GM19099 (cell line): ENCODE measurements around the gene CEMP1.

Experiments
- POLR2A ChIP-seq: IDR thresholded peaks from 3 replicates; pipeline ENCODE4 v1.6.1; 2011; ENCODE audit warnings: low read depth; ENCODE audit not compliant: insufficient read length; ENCODE audit errors: extremely low read depth

Gene CEMP1

DNA sequence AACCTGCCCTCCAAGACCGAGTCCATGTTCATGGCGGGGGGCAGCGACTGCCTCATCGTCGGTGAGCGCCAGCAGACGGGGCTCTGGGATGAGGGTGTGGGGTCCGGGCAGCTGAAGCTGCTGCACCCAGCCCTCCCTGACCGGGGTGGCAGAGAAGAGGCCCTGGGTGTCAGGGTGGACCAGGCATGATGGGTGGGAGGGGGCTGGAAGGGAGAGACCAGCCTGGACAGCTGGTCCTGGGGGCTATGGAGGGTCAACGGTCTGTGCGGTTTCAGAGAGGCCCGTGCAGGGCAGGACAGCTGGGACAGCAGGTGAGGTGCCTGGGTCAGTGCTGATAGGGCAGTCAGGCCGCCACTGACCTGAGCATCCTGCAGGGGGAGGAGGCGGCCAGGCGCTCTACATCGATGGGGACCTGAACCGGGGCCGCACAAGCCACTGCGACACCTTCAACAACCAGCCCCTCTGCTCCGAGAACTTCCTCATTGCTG, 30.7 kb downstream of the CEMP1 start:
- TF ChIP-seq POLR2A = no peak

DNA sequence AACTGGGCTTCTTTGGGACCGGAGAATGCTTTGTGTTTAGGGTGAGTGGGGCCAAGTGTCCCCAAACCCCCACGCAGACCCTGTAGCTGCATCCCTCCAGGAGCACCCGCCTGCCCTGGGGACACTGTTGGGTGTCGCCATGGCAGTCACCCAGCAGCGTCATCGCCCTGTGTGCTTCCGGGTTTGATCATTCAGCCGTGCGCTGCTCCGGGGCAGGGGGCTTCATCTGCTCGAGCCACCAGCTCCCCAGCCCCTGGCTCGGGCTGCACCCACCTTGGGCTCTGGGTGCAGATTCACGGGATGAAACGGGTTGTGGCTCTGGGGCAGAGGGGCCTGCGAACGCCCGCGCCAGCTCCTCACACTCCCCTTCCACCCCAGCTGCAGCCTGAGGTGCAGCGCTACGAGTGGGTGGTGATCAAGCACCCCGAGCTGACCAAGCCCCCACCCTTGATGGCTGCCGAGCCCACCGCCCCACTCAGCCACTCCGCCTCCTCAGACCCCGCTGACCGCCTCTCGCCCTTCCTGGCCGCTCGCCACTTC, 31.2 kb downstream of the CEMP1 start:
- TF ChIP-seq POLR2A = no peak

DNA sequence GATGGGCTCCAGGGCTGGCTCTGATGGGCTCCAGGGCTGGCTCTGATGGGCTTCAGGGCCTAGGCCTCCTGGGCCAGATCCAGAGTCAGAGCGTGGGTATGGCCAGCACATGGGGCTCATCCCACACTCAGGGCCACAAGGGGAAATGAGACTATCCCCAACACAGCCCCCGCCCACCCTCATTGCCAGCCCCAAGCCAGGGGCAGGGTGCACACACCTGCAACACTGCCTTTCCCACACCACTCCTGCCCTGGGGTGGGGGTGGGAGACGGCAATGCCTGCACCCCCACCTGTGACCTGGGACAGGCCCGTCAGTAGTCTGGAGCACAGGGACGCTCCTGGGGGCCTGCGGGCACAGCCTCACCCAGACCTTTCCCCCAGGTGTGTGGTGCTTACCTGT, 31.8 kb downstream of the CEMP1 start:
- no peak for TF ChIP-seq POLR2A

DNA sequence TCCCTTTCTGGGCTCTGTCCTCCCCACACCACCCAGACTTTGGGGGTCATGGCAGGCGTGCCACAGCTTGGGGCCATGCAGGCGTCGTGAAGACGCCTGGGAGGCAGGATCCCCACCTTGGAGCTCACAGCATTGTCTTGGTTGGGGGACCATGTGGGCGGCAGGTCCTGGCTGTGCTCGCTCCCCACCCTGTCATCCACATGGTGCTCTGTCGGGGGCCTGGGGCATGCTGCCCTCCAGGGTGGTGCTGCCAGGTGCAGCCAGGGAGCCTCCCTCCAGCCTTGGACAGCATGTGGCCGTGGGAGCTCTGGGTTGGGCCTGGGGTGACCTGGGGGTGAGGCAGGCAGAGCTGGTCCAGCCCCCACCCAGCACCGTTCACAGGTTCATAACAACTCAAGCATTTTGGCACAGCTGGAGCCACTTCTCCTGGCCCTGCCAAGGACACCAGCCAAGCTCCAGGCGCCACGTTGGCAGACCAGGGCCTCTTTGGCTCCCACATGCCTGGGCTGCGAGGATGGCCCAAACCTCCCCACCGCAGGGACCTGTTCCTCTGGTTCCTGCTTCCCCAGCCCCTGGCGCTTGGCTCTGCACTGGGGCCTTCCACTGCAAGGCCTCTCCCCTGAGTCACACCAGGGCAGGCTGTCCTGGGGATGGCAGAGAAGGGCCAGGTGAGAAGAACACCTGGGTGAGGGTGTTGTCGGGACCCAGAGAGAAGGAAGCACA, 32.5 kb downstream of the CEMP1 start:
- no peak for TF ChIP-seq POLR2A

DNA sequence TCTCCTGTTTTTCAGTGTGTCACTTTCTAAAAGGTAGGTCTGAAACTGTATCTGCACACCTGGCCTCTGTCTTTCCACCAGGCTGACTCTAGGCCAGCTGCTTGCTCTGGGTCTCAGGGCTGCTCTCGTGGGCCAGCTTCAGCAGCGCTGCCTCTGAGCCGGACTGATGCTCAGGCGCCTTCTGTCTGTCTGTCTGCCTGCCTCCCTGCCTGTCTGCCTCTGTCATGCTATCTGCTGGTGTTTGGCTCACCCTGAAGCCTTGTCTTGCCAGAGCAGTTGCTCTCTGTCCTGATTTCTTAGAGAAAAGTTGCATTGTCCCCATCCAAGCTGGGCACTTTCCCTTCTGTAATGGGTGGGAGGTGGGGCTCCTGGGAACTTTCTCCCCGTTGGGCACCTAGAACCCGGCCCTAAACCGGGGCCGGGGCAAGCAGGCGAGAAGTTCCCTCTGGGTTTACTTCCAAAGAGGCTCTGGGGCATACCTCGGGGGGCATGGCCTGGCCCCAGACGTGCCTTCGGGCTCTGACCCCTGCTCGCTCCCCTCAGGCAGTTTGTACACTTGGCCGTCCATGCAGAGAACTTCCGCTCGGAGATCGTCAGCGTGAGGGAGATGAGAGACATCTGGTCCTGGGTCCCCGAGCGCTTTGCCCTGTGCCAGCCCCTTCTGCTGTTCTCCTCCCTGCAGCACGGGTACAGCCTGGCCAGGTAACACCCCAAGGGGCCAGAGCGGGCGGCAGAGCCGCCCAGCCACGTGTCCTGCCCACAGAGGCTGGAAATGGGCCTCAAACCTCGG, 33.3 kb downstream of the CEMP1 start:
- TF ChIP-seq POLR2A = no peak

DNA sequence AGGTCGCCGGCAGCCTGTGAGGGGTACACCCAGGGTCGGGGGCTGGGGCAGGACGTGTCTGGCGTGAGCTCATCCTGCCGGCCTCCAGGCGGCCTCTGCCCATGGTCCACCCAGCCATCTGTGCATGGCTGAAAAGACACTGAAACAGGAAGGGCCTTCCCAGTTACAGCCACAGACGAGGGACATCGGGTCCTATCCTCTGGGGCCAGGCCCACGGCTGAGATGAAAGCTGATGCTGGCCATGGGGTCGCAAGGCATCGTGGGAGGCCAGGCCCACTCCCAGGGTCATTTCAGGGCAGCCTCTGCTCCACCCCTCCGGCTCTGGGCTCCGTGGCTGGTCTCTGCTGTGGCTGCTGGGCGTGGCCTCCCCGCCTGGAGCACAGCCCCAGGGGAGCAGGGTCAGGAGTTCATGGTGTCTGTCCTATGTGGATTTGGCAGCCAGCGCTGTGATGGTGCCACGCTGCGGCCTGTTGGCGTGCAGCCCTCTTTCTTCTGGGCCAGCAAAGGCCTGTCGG, 34.0 kb downstream of the CEMP1 start:
- no peak for TF ChIP-seq POLR2A

DNA sequence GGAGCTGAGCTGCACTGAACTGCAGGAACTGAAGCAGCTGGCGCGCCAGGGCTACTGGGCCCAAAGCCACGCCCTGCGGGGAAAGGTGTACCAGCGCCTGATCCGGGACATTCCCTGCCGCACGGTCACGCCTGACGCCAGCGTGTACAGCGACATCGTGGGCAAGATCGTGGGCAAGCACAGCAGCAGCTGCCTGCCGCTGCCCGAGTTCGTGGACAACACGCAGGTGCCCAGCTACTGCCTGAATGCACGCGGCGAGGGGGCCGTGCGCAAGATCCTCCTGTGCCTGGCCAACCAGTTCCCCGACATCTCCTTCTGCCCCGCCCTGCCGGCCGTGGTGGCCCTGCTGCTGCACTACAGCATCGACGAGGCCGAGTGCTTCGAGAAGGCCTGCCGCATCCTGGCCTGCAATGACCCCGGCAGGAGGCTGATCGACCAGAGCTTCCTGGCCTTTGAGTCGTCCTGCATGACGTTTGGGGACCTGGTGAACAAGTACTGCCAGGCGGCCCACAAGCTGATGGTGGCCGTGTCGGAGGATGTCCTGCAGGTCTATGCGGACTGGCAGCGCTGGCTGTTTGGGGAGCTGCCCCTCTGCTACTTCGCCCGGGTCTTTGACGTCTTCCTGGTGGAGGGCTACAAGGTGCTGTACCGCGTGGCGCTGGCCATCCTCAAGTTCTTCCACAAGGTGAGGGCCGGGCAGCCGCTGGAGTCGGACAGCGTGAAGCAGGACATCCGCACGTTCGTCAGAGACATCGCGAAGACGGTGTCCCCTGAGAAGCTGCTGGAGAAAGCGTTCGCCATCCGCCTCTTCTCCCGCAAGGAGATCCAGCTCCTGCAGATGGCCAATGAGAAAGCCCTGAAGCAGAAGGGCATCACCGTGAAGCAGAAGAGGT, 34.7 kb downstream of the CEMP1 start:
- no peak for TF ChIP-seq POLR2A

DNA sequence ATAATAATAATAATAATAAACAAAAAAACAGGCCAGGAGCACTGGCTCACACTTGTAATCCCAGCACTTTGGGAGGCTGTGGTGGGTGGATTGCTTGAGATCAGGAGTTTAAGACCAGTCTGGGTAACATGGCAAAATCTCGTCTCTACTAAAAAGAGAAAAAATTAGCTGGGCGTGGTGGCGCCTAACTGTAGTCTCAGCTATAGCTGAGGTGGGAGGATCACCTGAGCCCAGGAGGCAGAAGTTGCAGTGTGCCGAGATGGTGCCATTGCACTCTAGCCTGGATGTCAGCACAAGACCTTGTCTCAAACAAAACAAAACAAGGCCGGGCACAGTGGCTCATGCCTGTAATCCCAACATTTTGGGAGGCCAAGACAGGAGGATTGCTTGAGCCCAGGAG, 36.2 kb downstream of the CEMP1 start:
- no peak for TF ChIP-seq POLR2A

DNA sequence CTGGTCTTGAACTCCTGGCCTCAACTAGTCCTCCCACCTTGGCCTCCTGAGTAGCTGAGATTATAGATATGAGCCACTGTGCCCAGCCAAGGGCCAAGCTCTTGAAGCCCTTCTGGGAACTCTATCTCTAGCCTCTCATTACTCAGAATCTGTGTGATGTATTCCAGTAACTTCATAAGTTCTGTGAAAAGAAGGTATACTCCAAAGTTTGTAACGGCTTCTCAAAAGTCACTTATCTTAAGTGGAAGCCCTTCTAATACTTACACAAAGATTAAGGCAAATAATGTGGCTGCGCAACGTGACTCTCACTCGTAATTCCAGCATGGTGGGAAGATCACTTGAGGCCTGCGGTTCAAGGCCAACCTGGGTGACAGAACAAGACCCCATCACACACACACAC, 36.6 kb downstream of the CEMP1 start:
- no peak for TF ChIP-seq POLR2A

DNA sequence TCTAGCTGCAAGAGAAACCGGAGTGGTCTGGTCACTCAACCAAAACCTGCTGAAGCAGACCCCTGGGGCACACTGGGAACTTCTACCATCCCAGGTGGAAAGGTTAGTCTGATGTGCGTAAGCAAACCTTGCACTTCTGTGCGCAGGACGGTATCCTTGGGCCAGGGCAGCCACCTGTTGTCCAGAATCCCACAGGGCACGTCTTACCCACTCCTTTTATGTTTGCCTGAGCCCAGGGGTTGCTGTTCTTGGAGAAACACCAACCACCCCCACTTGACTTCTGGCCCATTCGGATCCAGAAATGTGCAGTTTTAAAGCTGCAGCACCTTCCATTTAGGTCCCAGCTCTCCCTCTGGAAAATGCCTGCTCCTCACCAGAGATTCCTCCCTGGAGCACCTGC, 37.6 kb downstream of the CEMP1 start:
- no peak for TF ChIP-seq POLR2A

DNA sequence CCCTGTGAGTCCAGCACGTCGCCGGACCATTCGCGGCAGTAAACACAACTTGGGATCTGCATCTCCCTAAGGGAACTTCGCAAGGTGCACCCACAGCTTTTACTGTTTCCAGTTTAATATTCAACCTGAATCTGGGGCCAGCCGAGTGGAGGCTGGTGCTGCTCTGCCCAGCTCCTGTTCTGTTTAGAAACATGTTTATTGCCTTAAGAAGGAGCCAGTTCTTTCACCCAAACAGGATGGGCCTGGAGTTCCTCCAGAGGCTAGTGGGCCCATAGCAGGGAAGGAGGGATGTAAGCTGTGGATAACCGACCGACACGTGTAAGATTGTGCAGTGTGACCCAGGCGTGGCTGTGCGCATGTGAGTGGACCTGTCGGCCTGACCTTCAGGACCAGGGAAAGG, 38.9 kb downstream of the CEMP1 start:
- TF ChIP-seq POLR2A = no peak

DNA sequence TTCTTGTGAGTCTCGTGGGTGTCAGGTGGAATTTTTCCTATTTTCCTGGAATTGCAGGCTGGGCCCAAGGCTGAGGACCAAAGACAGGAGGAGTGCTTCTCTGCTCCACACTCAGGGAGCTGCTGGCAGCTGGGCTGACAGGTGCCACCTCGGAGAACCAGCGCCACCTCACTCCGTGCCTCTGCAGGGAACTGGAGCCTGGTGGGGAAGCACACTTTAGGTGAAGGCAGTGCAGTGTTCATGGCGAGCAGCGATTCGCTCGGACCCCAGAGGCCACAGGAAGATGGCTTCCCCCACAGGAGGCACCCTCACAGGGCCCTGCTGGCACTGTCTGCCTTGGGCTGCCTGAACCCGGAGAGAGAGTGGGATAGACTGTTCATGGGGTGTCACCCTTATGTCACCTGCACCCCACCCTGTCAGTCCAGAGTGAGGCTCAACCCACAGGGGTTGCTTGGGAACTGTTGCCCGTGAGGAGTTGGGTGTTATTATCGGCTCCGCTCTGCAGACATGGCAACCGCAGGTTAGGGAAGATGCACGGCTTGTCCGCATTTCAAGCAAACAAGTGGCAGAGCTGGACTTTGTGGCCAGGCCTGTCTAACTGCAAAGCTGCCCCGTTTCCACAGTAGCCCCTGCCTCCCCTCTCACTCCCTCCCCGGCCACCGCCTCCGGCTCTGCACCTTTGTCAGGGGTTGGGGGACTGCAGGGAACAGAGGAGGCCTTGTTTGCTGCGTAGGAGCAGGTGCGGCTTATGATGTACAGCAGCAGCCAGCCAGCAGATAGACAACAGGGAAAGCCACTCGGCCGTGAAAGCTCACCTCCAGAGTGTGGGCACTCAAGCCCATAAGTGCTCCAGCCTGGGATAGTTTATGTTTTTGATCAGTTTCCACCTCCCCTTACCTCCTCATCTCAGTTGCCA, 40.8 kb downstream of the CEMP1 start:
- TF ChIP-seq POLR2A = no peak

DNA sequence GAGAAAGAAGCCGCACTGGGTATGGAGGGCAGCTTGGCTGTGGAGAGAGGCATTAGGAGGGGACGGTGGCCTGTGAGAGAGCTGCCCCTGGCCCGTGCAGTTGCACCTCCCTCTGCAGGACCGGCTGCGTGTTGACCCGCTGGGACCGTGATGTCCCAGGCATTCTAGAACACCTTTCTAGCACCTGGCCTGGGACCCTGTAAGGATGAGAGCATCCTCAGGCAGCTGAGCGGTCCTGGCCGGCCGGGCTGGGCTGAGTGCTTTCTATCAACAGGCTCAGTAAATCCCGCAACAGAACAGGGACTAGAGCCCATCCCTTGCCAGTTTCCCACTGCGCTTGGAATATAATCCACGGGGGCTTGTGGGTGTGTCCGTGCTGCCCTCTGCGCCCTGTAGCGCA, 41.6 kb downstream of the CEMP1 start:
- no peak for TF ChIP-seq POLR2A

DNA sequence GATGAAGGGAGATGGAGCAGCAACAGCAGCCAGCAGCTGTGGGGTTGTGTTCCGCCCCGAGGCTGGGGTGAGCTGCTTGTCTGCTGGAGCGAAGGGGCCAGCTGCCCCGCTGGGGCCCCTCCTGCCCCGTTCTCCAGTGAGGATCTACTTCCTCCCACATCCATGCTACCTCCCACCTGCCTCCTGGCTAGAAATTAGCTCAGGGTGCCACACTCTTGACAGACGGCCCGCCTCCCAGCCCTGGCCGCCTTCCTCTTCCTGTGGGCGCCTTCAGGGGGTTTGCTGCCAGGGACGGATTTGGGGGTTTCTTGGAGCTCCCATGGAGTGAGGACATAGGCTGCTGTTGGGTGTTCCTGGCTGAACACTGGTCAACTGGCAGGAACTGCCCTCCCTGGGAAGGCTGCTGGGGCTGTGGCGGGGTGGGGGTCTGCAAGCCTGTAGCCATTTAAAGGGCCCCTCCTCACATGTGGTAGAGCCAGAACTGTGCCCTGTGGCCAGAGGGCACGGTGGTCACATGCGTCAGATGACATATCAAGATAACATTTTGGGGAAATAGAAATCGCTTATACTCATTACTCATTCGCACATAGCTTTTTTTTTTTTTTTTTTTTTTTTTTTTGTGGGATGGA, 43.2 kb downstream of the CEMP1 start:
- no peak for TF ChIP-seq POLR2A

DNA sequence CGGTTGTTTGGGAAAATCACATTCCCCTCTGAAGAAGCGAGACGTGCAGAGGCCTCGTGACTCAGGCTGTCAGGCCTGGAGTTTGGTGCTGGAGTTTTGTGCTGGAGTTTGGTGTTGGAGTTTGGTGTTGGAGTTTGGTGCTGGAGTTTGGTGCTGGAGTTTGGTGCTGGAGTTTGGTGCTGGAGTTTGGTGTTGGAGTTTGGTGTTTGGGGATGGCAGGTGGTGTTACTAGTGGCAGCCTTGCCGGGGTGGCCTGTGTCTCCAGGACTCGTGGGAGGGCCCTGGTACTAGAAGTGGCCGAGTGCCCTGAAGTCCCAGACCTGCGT, 43.7 kb downstream of the CEMP1 start:
- TF ChIP-seq POLR2A = no peak
